ENCODE measurements around the gene TRERF1. TPM values are rescaled to one million over a fixed set of nuclear protein-coding genes. Genes with fewer than 3 reads are reported as not detected.

TRERF1 gene
- total RNA-seq, 4 donors from 2014 or later = 1.6 to 4.1 (median 2.6) TPM

DNA sequence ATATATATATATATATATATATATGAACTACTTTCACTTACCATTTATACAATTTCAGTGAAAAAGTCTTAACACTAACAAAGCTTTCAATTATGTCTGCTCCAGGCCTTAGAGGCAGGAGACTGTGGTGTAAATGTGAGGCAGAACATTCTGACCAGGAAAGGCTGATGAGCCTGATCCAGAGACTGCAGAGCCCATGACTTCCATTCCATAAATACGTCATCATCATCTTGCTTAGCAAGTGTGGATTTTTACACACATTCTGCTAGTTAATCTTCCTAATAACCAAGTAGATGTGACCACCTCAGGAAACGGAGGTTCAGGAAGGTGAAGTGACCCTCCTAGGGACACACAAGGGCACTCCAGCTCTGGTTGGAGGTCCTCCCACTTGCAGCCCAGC, 14.9 kb downstream of the TRERF1 start:
- no peak for DNase-seq
- intact Hi-C loops (cut with DNase I) = no loop called here
- Histone ChIP-seq H3K36me3 (no peaks in the 10 kb centered on the region), H3K27me3 (no peaks in the 10 kb centered on the region), H3K9me3 (no peaks in the 10 kb centered on the region), H3K27ac (no peak overlapping the region), H3K4me3 (replicated peaks in 1 of 3) (no peak overlapping the region), H3K4me1 (peaks cover 0 to 6% of the 10 kb centered on the region in 2 donors)
- WGBS, 2 donors = 87 to 98% methylated on average over 2 of the region's 2 CpGs
- TF ChIP-seq, protein P1, sequence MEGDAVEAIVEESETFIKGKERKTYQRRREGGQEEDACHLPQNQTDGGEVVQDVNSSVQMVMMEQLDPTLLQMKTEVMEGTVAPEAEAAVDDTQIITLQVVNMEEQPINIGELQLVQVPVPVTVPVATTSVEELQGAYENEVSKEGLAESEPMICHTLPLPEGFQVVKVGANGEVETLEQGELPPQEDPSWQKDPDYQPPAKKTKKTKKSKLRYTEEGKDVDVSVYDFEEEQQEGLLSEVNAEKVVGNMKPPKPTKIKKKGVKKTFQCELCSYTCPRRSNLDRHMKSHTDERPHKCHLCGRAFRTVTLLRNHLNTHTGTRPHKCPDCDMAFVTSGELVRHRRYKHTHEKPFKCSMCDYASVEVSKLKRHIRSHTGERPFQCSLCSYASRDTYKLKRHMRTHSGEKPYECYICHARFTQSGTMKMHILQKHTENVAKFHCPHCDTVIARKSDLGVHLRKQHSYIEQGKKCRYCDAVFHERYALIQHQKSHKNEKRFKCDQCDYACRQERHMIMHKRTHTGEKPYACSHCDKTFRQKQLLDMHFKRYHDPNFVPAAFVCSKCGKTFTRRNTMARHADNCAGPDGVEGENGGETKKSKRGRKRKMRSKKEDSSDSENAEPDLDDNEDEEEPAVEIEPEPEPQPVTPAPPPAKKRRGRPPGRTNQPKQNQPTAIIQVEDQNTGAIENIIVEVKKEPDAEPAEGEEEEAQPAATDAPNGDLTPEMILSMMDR (IDR thresholded peaks at IDR 0.05) = no peak
- no peak for TF ChIP-seq POLR2A (IDR thresholded peaks at IDR 0.05)

GRCh38 chr6:42434237-42434636, 17.5 kb downstream of the TRERF1 start:
- DNase-seq = no peak
- H3K9me3 ChIP-seq = no peaks in the 10 kb centered on the region
- WGBS, 2 donors = 96 to 98% methylated on average over 2 of the region's 2 CpGs
- no peaks in the 10 kb centered on the region for H3K27me3 ChIP-seq
- H3K4me1 ChIP-seq = no peaks in the 10 kb centered on the region
- no peak overlapping the region for H3K4me3 ChIP-seq (replicated peaks in 1 of 3)
- no peak overlapping the region for H3K27ac ChIP-seq
- TF ChIP-seq, protein P1 (IDR thresholded peaks at IDR 0.05) = no peak
- TF ChIP-seq POLR2A (IDR thresholded peaks at IDR 0.05) = no peak
- intact Hi-C loops (cut with DNase I) = no loop called here
- H3K36me3 ChIP-seq = no peaks in the 10 kb centered on the region

- Histone ChIP-seq H3K4me3 (replicated peaks in 1 of 3) (no peak overlapping the region), H3K27ac (no peak overlapping the region), H3K4me1 (no peaks in the 10 kb centered on the region), H3K9me3 (no peaks in the 10 kb centered on the region), H3K36me3 (no peaks in the 10 kb centered on the region), H3K27me3 (no peaks in the 10 kb centered on the region)
- 96 to 98% methylated on average over 2 of the region's 2 CpGs for WGBS, 2 donors
- intact Hi-C loops (cut with DNase I) = no loop called here
- DNase-seq = no peak
- TF ChIP-seq POLR2A (IDR thresholded peaks at IDR 0.05) = no peak
- TF ChIP-seq, protein P1 (IDR thresholded peaks at IDR 0.05) = no peak
Observed at GRCh38 chr6:42433409-42433808, 18.3 kb downstream of the TRERF1 start.

DNA sequence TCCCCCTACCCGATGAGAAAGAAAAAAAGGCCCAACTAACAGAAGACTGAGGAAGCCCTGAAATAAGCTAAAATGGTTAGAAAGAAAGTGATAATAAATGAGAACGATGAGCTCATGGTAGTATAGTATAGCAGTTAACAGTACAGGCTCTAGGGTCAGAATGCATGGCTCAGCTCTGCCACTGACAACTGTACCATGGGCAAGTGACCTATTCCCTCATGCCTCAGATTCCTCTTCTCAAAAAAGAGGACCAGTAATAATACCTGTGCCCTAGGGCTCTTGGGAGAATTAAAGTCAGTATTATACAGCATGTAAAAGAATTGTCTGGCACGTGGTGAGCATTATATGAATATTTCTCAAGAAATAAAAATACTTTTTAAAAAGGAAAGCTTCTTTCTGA, 19.8 kb downstream of the TRERF1 start:
- Histone ChIP-seq H3K27me3 (no peaks in the 10 kb centered on the region), H3K36me3 (no peaks in the 10 kb centered on the region), H3K9me3 (no peaks in the 10 kb centered on the region), H3K4me1 (no peaks in the 10 kb centered on the region), H3K4me3 (replicated peaks in 1 of 3) (no peak overlapping the region), H3K27ac (no peak overlapping the region)
- DNase-seq = no peak
- intact Hi-C loops (cut with DNase I) = no loop called here
- 91 to 93% methylated on average over 3 of the region's 3 CpGs for WGBS, 2 donors
- TF ChIP-seq, protein P1 (IDR thresholded peaks at IDR 0.05) = no peak
- no peak for TF ChIP-seq POLR2A (IDR thresholded peaks at IDR 0.05)

GRCh38 chr6:42431356-42431755, 20.4 kb downstream of the TRERF1 start:
- Histone ChIP-seq H3K27ac (no peak overlapping the region), H3K27me3 (no peaks in the 10 kb centered on the region), H3K36me3 (no peaks in the 10 kb centered on the region), H3K4me1 (no peaks in the 10 kb centered on the region), H3K4me3 (replicated peaks in 1 of 3) (no peak overlapping the region), H3K9me3 (no peaks in the 10 kb centered on the region)
- DNase-seq = no peak
- no peak for TF ChIP-seq POLR2A (IDR thresholded peaks at IDR 0.05)
- TF ChIP-seq, protein P1 (IDR thresholded peaks at IDR 0.05) = no peak
- 94 to 97% methylated on average over 3 of the region's 3 CpGs for WGBS, 2 donors
- intact Hi-C loops (cut with DNase I) = no loop called here

All from thyroid gland (tissue), 4 donors.